Keratinocyte (primary cell): ENCODE results near the gene ERG. TPM values are rescaled to one million over a fixed set of nuclear protein-coding genes. Genes with fewer than 3 reads are reported as not detected.

Source experiments
- DNase-seq: peaks from one replicate; pipeline ENCODE4 v3.0.0-alpha.2; 2011; ENCODE audit warnings: low read depth, missing footprints, low spot score
- FAIRE-seq: peaks from 2 replicates; lab custom pipeline; 2011; peaks lifted over from hg19 to GRCh38; lab: Jason Lieb, UNC
- H2AFZ ChIP-seq: 2 replicates; pipeline ENCODE4 v1.6.0; 2012; ENCODE audit warnings: low read length, control low read depth, inconsistent platforms; ENCODE audit not compliant: control insufficient read depth
- H3K27ac ChIP-seq: 2 replicates; pipeline ENCODE4 v1.5.1; 2011; ENCODE audit warnings: low read length; ENCODE audit not compliant: control insufficient read depth, insufficient read depth
- H3K27me3 ChIP-seq: 3 replicates; pipeline ENCODE4 v1.6.0; 2011; ENCODE audit warnings: low read length; ENCODE audit not compliant: control insufficient read depth, insufficient read depth; ENCODE audit errors: extremely low read depth
- H3K36me3 ChIP-seq, 2 experiments: 2 replicates in 1 of 2; 3 replicates in 1 of 2; pipeline ENCODE4 v1.5.1; 2011; ENCODE audit warnings: low read length in 2 of 2, mild to moderate bottlenecking in 1 of 2; ENCODE audit not compliant: control insufficient read depth in 2 of 2, insufficient read depth in 2 of 2; ENCODE audit errors: extremely low read depth in 1 of 2
- H3K4me1 ChIP-seq: 3 replicates; pipeline ENCODE4 v1.5.1; 2011; ENCODE audit warnings: low read length; ENCODE audit not compliant: control insufficient read depth, insufficient read depth; ENCODE audit errors: extremely low read depth
- H3K4me2 ChIP-seq: 3 replicates; pipeline ENCODE4 v1.6.0; 2011; ENCODE audit warnings: low read depth, low read length; ENCODE audit not compliant: control insufficient read depth, insufficient read depth; ENCODE audit errors: extremely low read depth
- H3K4me3 ChIP-seq, 3 experiments: fragments of 200-600 bp in 1 of 3; sonication (generic) in 1 of 3; 2 replicates in 2 of 3; 3 replicates in 1 of 3; pipeline ENCODE4 v1.5.1; 2011 to 2016; ENCODE audit warnings: low read length in 3 of 3, mild to moderate bottlenecking in 3 of 3, control low read depth in 2 of 3, inconsistent platforms in 1 of 3, low read depth in 1 of 3, mixed read lengths in 1 of 3, mixed run types in 1 of 3, moderate library complexity in 1 of 3; ENCODE audit not compliant: control insufficient read depth in 2 of 3, insufficient read depth in 2 of 3; ENCODE audit errors: extremely low read depth in 1 of 3
- H3K79me2 ChIP-seq: 2 replicates; pipeline ENCODE4 v1.6.0; 2012; ENCODE audit warnings: low read length; ENCODE audit not compliant: control insufficient read depth, insufficient read depth
- H3K9ac ChIP-seq: 3 replicates; pipeline ENCODE4 v1.6.0; 2011; ENCODE audit warnings: low read length; ENCODE audit not compliant: control insufficient read depth, insufficient read depth; ENCODE audit errors: extremely low read depth
- H3K9me1 ChIP-seq: 3 replicates; pipeline ENCODE4 v1.6.0; 2011; ENCODE audit warnings: low read length; ENCODE audit not compliant: control insufficient read depth, insufficient read depth; ENCODE audit errors: extremely low read depth
- H3K9me3 ChIP-seq: 2 replicates; pipeline ENCODE4 v1.5.1; 2012; ENCODE audit warnings: low read depth, low read length; ENCODE audit not compliant: control insufficient read depth
- H4K20me1 ChIP-seq: 3 replicates; pipeline ENCODE4 v1.6.0; 2011; ENCODE audit warnings: low read length; ENCODE audit not compliant: control insufficient read depth, insufficient read depth; ENCODE audit errors: extremely low read depth
- EZH2 ChIP-seq: IDR thresholded peaks from one replicate; pipeline ENCODE4 v1.6.1; 2012; ENCODE audit warnings: inconsistent platforms, mild to moderate bottlenecking, low read length, moderate library complexity
- dilution Hi-C: fragments of 300-500 bp; cut with MboI; formaldehyde crosslinking; loops from one replicate; pipeline ENCODE4 v1.7.0; 2020; ENCODE audit warnings: low sequenced_read_pairs; ENCODE audit not compliant: extremely low pct_ligation_motif_present
- polyA plus RNA-seq, 5 experiments: library from polyadenylated mRNA; depleted of rRNA in 3 of 5; stranded (reverse) in 3 of 5; stranded (forward) in 1 of 5; unstranded in 1 of 5; fragments of >200 nt; gene quantifications; 1 replicate in 1 of 5; 2 replicates in 3 of 5; 3 replicates in 1 of 5; pipeline versions ENCODE4 v1.2.1 to v1.2.3, GENCODE V29; 2011 to 2012; ENCODE audit warnings: missing spikeins in 2 of 5, low read depth in 1 of 5, low replicate concordance in 1 of 5
- TF ChIP-seq, protein P1 (sequence below), 3 experiments: IDR thresholded peaks in 1 of 3; conservative IDR thresholded peaks in 1 of 3; optimal IDR thresholded peaks in 1 of 3; 2 replicates in 2 of 3; 3 replicates in 1 of 3; pipeline versions ENCODE3 to v1.5.1; 2011; ENCODE audit warnings: low read length in 3 of 3, mild to moderate bottlenecking in 3 of 3, moderate library complexity in 2 of 3, control low read depth in 1 of 3, inconsistent platforms in 1 of 3; ENCODE audit not compliant: insufficient read depth in 2 of 3; ENCODE audit errors: extremely low read depth in 1 of 3

ERG gene
- polyA plus RNA-seq, 1 donor (not counting 4 experiments of a cell fraction or from before 2014, with no cell fraction given), result 0.08 TPM

- TF ChIP-seq EZH2, result no peak
- TF ChIP-seq, protein P1, sequence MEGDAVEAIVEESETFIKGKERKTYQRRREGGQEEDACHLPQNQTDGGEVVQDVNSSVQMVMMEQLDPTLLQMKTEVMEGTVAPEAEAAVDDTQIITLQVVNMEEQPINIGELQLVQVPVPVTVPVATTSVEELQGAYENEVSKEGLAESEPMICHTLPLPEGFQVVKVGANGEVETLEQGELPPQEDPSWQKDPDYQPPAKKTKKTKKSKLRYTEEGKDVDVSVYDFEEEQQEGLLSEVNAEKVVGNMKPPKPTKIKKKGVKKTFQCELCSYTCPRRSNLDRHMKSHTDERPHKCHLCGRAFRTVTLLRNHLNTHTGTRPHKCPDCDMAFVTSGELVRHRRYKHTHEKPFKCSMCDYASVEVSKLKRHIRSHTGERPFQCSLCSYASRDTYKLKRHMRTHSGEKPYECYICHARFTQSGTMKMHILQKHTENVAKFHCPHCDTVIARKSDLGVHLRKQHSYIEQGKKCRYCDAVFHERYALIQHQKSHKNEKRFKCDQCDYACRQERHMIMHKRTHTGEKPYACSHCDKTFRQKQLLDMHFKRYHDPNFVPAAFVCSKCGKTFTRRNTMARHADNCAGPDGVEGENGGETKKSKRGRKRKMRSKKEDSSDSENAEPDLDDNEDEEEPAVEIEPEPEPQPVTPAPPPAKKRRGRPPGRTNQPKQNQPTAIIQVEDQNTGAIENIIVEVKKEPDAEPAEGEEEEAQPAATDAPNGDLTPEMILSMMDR (optimal IDR thresholded peaks at IDR 0.05 in 1 of 3, IDR thresholded peaks at IDR 0.05 in 1 of 3, conservative IDR thresholded peaks at IDR 0.05 in 1 of 3; ENCODE audit: extremely low read depth in 1 of 3, insufficient read depth in 2 of 3, low read length in 3 of 3), result peak in 1 of 3 experiments; percentile 30
- Histone ChIP-seq H4K20me1 (no peaks in the 10 kb centered on the region), H3K4me3 (no peak overlapping the region), H3K9me1 (no peaks in the 10 kb centered on the region), H3K36me3 (no peaks in the 10 kb centered on the region), H3K9ac (no peak overlapping the region), H3K9me3 (no peaks in the 10 kb centered on the region), H3K79me2 (no peaks in the 10 kb centered on the region), H2AFZ (no peak overlapping the region), H3K4me2 (no peak overlapping the region), H3K27me3 (no peaks in the 10 kb centered on the region), H3K4me1 (no peaks in the 10 kb centered on the region), H3K27ac (no peak overlapping the region)
- DNase-seq (no peak), FAIRE-seq (no peak)
- dilution Hi-C loops, result no loop called here
Observed at GRCh38 chr21:38511662-38512243, 13.5 kb upstream of the ERG start.

DNA sequence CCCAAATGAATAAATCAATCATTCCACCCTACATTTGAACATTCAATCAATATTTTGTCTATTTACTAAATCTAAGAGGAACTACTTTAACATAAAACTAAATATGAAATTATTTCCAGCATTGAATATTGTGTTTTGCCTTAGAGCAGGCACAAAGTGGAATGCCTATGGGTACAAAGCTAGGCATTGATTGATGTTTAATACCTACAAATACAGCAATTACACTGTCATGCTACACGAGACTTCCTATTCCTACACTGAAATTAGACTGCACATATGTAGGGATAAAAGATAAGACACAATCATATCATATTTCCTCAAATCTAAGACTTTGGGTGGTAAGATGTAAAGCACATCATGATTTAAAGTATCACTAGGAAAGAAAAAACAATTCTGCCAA lies 12.9 kb upstream of the ERG start:
- Histone ChIP-seq H3K4me1 (no peaks in the 10 kb centered on the region), H4K20me1 (no peaks in the 10 kb centered on the region), H3K36me3 (no peaks in the 10 kb centered on the region), H3K79me2 (no peaks in the 10 kb centered on the region), H3K4me3 (no peak overlapping the region), H3K9ac (no peak overlapping the region), H3K9me3 (no peaks in the 10 kb centered on the region), H3K27ac (no peak overlapping the region), H3K4me2 (no peak overlapping the region), H2AFZ (no peak overlapping the region), H3K9me1 (no peaks in the 10 kb centered on the region), H3K27me3 (no peaks in the 10 kb centered on the region)
- dilution Hi-C loops, result no loop called here
- no peak for FAIRE-seq
- DNase-seq, result no peak
- no peak for TF ChIP-seq EZH2
- TF ChIP-seq, protein P1 (optimal IDR thresholded peaks at IDR 0.05 in 1 of 3, IDR thresholded peaks at IDR 0.05 in 1 of 3, conservative IDR thresholded peaks at IDR 0.05 in 1 of 3; ENCODE audit: extremely low read depth in 1 of 3, insufficient read depth in 2 of 3, low read length in 3 of 3), result no peak
